GM23338 (cell line): ENCODE results near the gene DCDC2. TPM values are rescaled to one million over a fixed set of nuclear protein-coding genes. Genes with fewer than 3 reads are reported as not detected.

Experiments
- ATAC-seq: fragments of 200-7000 bp; cut with Tn5 transposase; 3 replicates; pipeline ENCODE4 v1.9.1; 2020
- DNase-seq: peaks from one replicate; pipeline ENCODE4 v3.0.0-alpha.2; 2015; ENCODE audit warnings: low spot score
- H2AFZ ChIP-seq: fragments of 200-600 bp; sonication (generic); 2 replicates; pipeline ENCODE4 v1.8.0; 2016; ENCODE audit warnings: antibody characterized with exemption, mild to moderate bottlenecking, moderate library complexity
- H3F3A ChIP-seq: fragments of 200-600 bp; sonication (generic); replicated peaks from 2 replicates; pipeline ENCODE4 v1.8.0; 2017; ENCODE audit warnings: antibody characterized with exemption, mixed run types, low read depth
- H3K27ac ChIP-seq: fragments of 200-600 bp; sonication (generic); 2 replicates; pipeline ENCODE4 v1.6.1; 2016; ENCODE audit warnings: low read depth
- H3K27me3 ChIP-seq: fragments of 200-600 bp; sonication (generic); 2 replicates; pipeline ENCODE4 v1.8.0; 2016; ENCODE audit warnings: mild to moderate bottlenecking, mixed run types, moderate library complexity; ENCODE audit not compliant: insufficient read depth
- H3K36me3 ChIP-seq: fragments of 200-600 bp; sonication (generic); 2 replicates; pipeline ENCODE4 v1.8.0; 2016; ENCODE audit warnings: mild to moderate bottlenecking; ENCODE audit not compliant: insufficient read depth
- H3K4me1 ChIP-seq: fragments of 200-600 bp; sonication (generic); 2 replicates; pipeline ENCODE4 v1.8.0; 2016; ENCODE audit warnings: mild to moderate bottlenecking, moderate library complexity; ENCODE audit not compliant: insufficient read depth
- H3K4me2 ChIP-seq: fragments of 200-600 bp; sonication (generic); 2 replicates; pipeline ENCODE4 v1.7.1; 2017; ENCODE audit warnings: mixed run types
- H3K4me3 ChIP-seq: fragments of 200-600 bp; sonication (generic); 2 replicates; pipeline ENCODE4 v1.6.1; 2016; ENCODE audit warnings: mixed run types
- H3K79me2 ChIP-seq: fragments of 200-600 bp; sonication (generic); replicated peaks from 2 replicates; pipeline ENCODE4 v1.8.0; 2017; ENCODE audit warnings: mild to moderate bottlenecking; ENCODE audit not compliant: insufficient read depth
- H3K9me2 ChIP-seq: fragments of 200-600 bp; sonication (generic); 2 replicates; pipeline ENCODE4 v1.8.0; 2017; ENCODE audit not compliant: insufficient read depth
- H4K20me1 ChIP-seq: fragments of 200-600 bp; sonication (generic); replicated peaks from 2 replicates; pipeline ENCODE4 v1.8.0; 2017; ENCODE audit warnings: mild to moderate bottlenecking; ENCODE audit not compliant: insufficient read depth
- H3K27ac Mint-ChIP-seq: 2 replicates; pipeline ENCODE4 v1.8.0; 2020; ENCODE audit warnings: inconsistent platforms, mild to moderate bottlenecking, moderate library complexity, mixed read lengths
- H3K27me3 Mint-ChIP-seq: 3 replicates; pipeline ENCODE4 v1.8.0; 2022; ENCODE audit warnings: low read depth, mild to moderate bottlenecking, moderate library complexity, mixed read lengths, inconsistent platforms; ENCODE audit not compliant: insufficient read depth, poor library complexity
- H3K36me3 Mint-ChIP-seq: 3 replicates; pipeline ENCODE4 v1.8.0; 2021; ENCODE audit warnings: low read depth, mild to moderate bottlenecking, inconsistent platforms, moderate library complexity, mixed read lengths
- H3K4me1 Mint-ChIP-seq: 3 replicates; pipeline ENCODE4 v1.8.0; 2020; ENCODE audit warnings: mild to moderate bottlenecking, inconsistent platforms, mixed read lengths
- H3K4me3 Mint-ChIP-seq: 3 replicates; pipeline ENCODE4 v1.8.0; 2021; ENCODE audit warnings: moderate library complexity, mild to moderate bottlenecking, inconsistent platforms, mixed read lengths
- H3K9me3 Mint-ChIP-seq: 3 replicates; pipeline ENCODE4 v1.8.0; 2020; ENCODE audit warnings: moderate library complexity, mild to moderate bottlenecking, inconsistent platforms, mixed read lengths
- CREB1 ChIP-seq: fragments of 250-450 bp; sonication (Bioruptor Pico); IDR thresholded peaks from 2 replicates; pipeline ENCODE4 v1.5.0; 2020; ENCODE audit warnings: low read depth, mild to moderate bottlenecking, moderate library complexity
- CTCF ChIP-seq, 2 experiments: fragments of 200-600 bp in 1 of 2; sonication (generic) in 1 of 2; conservative IDR thresholded peaks; 2 replicates each; pipeline versions ENCODE4 v1.5.1 to v1.6.1; 2016 to 2017; ENCODE audit warnings: antibody characterized with exemption in 2 of 2, low read depth in 2 of 2, mild to moderate bottlenecking in 2 of 2, moderate library complexity in 1 of 2
- ETS1 ChIP-seq: IDR thresholded peaks from 2 replicates; pipeline ENCODE4 v1.6.1; 2016; ENCODE audit warnings: antibody characterized with exemption
- EZH2 ChIP-seq: fragments of 200-600 bp; sonication (generic); IDR thresholded peaks from one replicate; pipeline ENCODE4 v1.8.0; 2017; ENCODE audit warnings: antibody characterized with exemption, mild to moderate bottlenecking, low read depth; ENCODE audit not compliant: unreplicated experiment
- EZH2phosphoT487 ChIP-seq: fragments of 200-600 bp; sonication (generic); IDR thresholded peaks from one replicate; pipeline ENCODE4 v1.8.1; 2018; ENCODE audit warnings: antibody characterized with exemption; ENCODE audit not compliant: unreplicated experiment
- JUNB ChIP-seq: IDR thresholded peaks from one replicate; pipeline ENCODE4 v1.6.1; 2016; ENCODE audit warnings: antibody characterized with exemption; ENCODE audit not compliant: unreplicated experiment
- NANOG ChIP-seq: IDR thresholded peaks from 2 replicates; pipeline ENCODE4 v1.6.1; 2016; ENCODE audit warnings: antibody characterized with exemption, borderline replicate concordance
- POLR2AphosphoS5 ChIP-seq: IDR thresholded peaks from 2 replicates; pipeline ENCODE4 v1.6.1; 2016; ENCODE audit warnings: antibody characterized with exemption, low read depth
- REST ChIP-seq: IDR thresholded peaks from one replicate; pipeline ENCODE4 v1.6.1; 2018; ENCODE audit warnings: antibody characterized with exemption; ENCODE audit not compliant: unreplicated experiment
- STAT1 ChIP-seq: IDR thresholded peaks from one replicate; pipeline ENCODE4 v1.6.1; 2016; ENCODE audit warnings: antibody characterized with exemption; ENCODE audit not compliant: unreplicated experiment
- ZNF114 ChIP-seq: fragments of 250-450 bp; sonication (Bioruptor Pico); IDR thresholded peaks from 2 replicates; pipeline ENCODE4 v1.5.0; 2020; ENCODE audit warnings: mild to moderate bottlenecking, moderate library complexity
- ZNF331 ChIP-seq: fragments of 250-450 bp; sonication (Bioruptor Pico); IDR thresholded peaks from 2 replicates; pipeline ENCODE4 v1.5.0; 2020; ENCODE audit warnings: low read depth, mild to moderate bottlenecking, moderate library complexity
- ZNF462 ChIP-seq: fragments of 250-450 bp; sonication (Bioruptor Pico); IDR thresholded peaks from 2 replicates; pipeline ENCODE4 v1.5.0; 2020; ENCODE audit warnings: mild to moderate bottlenecking, moderate library complexity
- polyA plus RNA-seq: library from polyadenylated mRNA; unstranded; fragments of >200 nt; fragmentation: Nextera tagmentation; extraction: Ambion mirVana; gene quantifications from 2 replicates; pipeline ENCODE4 v1.2.1, GENCODE V29; 2016
- total RNA-seq: library from RNA; depleted of rRNA; stranded (reverse); fragments of >200 nt; shearing (Covaris generic); gene quantifications from 2 replicates; pipeline ENCODE4 v1.2.3, GENCODE V29; 2014

DCDC2 gene
- total and polyA plus RNA-seq, 2 experiments from 2014 or later, result 0.59 to 0.79 TPM

GRCh38 chr6:24358219-24358821 is 461 bp upstream of the DCDC2 start:
- peak overlapping the region; percentile 85 for H3K4me3 Mint-ChIP-seq
- H3K27ac Mint-ChIP-seq, result no peak overlapping the region
- peaks cover 19% of the 10 kb centered on the region for H3K27me3 Mint-ChIP-seq
- no peak for ATAC-seq
- peak overlapping the region; percentile 88 for H3K4me2 ChIP-seq
- H3K9me3 Mint-ChIP-seq, result no peaks in the 10 kb centered on the region; the same call in 2 of the 3 replicates
- H3K79me2 ChIP-seq, result no peaks in the 10 kb centered on the region
- TF ChIP-seq JUNB (no peak), CREB1 (CRISPR knock-in tag) (no peak), ZNF462 (CRISPR knock-in tag) (no peak), ZNF114 (CRISPR knock-in tag) (no peak), REST (no peak), CTCF (conservative IDR thresholded peaks at IDR 0.05; ENCODE audit: low read depth in 2 of 2) (no peak), NANOG (no peak), POLR2AphosphoS5 (no peak), ZNF331 (CRISPR knock-in tag) (no peak), EZH2phosphoT487 (no peak), STAT1 (no peak), EZH2 (no peak), ETS1 (no peak)
- no peak for DNase-seq
- H3K27me3 ChIP-seq, result peaks cover 33% of the 10 kb centered on the region
- H3K27ac ChIP-seq, result no peak overlapping the region
- peaks cover 6% of the 10 kb centered on the region; the same call in 1 of the 2 replicates for H3K4me1 ChIP-seq
- H3F3A ChIP-seq, result peaks cover 3% of the 10 kb centered on the region; the same call in 1 of the 2 replicates
- H3K36me3 ChIP-seq, result no peaks in the 10 kb centered on the region
- H3K4me3 ChIP-seq, result peak overlapping the region; percentile 63
- H3K9me2 ChIP-seq, result no peaks in the 10 kb centered on the region
- no peaks in the 10 kb centered on the region for H3K36me3 Mint-ChIP-seq
- H3K4me1 Mint-ChIP-seq, result peaks cover 14% of the 10 kb centered on the region
- peak overlapping the region; percentile 94 for H2AFZ ChIP-seq
- no peaks in the 10 kb centered on the region for H4K20me1 ChIP-seq
